Caco-2 (cell line): ENCODE results near the gene UGT1A5. TPM values are rescaled to one million over a fixed set of nuclear protein-coding genes. Genes with fewer than 3 reads are reported as not detected.
"Not testable (repeated sequence)": the region's sequence is repeated elsewhere in the genome, so short reads cannot be mapped to it uniquely, and the experiment has no call there.

Source experiments
- BruUV-seq: library from RNA; stranded (reverse); fragments of 400-500 nt; replicated peaks from 2 replicates; lab custom pipeline; 2021; lab: Mats Ljungman, UMichigan
- CTCF ChIA-PET: fragments of 300-600 bp; sonication (Branson Sonifier 250); formaldehyde crosslinking; loops from one replicate; lab custom pipeline; 2022; ENCODE audit warnings: antibody characterized with exemption; lab: Charles Lee
- POLR2A ChIA-PET: fragments of 300-600 bp; sonication (Branson Sonifier 250); formaldehyde crosslinking; loops from one replicate; lab custom pipeline; 2022; ENCODE audit warnings: antibody characterized with exemption; lab: Charles Lee
- DNase-seq, 2 experiments: peaks; one replicate each; pipeline versions ENCODE4 v3.0.0 to v3.0.0-alpha.2; 2020 to 2022
- H3K27me3 ChIP-seq: replicated peaks from 2 replicates; pipeline ENCODE4 v1.6.0; 2011; ENCODE audit warnings: low read length; ENCODE audit not compliant: control insufficient read depth, insufficient read depth
- H3K36me3 ChIP-seq: 2 replicates; pipeline ENCODE4 v1.5.1; 2011; ENCODE audit warnings: low read length; ENCODE audit not compliant: control insufficient read depth, insufficient read depth
- H3K4me1 ChIP-seq: fragments of 250-450 bp; sonication (Bioruptor Pico); 2 replicates; pipeline ENCODE4 v1.5.1; 2020; ENCODE audit warnings: mild to moderate bottlenecking
- H3K4me3 ChIP-seq: 2 replicates; pipeline ENCODE4 v1.5.1; 2011; ENCODE audit warnings: low read depth, mild to moderate bottlenecking, control low read depth, low read length
- H3K9me3 ChIP-seq: fragments of 250-450 bp; sonication (Bioruptor Pico); 2 replicates; pipeline ENCODE4 v1.5.1; 2020; ENCODE audit warnings: mild to moderate bottlenecking, moderate library complexity
- H3K27ac Mint-ChIP-seq: one replicate; pipeline ENCODE4 v1.8.0; 2022; ENCODE audit warnings: mixed read lengths; ENCODE audit not compliant: unreplicated experiment
- H3K27me3 Mint-ChIP-seq: one replicate; pipeline ENCODE4 v1.8.0; 2022; ENCODE audit warnings: mixed read lengths; ENCODE audit not compliant: insufficient read depth, unreplicated experiment
- H3K36me3 Mint-ChIP-seq: one replicate; pipeline ENCODE4 v1.8.0; 2022; ENCODE audit warnings: mild to moderate bottlenecking, mixed read lengths; ENCODE audit not compliant: insufficient read depth, unreplicated experiment
- H3K4me1 Mint-ChIP-seq: one replicate; pipeline ENCODE4 v1.8.0; 2022; ENCODE audit warnings: low read depth, mixed read lengths; ENCODE audit not compliant: unreplicated experiment
- H3K4me3 Mint-ChIP-seq: one replicate; pipeline ENCODE4 v1.8.0; 2022; ENCODE audit warnings: mild to moderate bottlenecking, moderate library complexity, mixed read lengths; ENCODE audit not compliant: unreplicated experiment
- H3K9me3 Mint-ChIP-seq: one replicate; pipeline ENCODE4 v1.8.0; 2022; ENCODE audit warnings: mixed read lengths; ENCODE audit not compliant: unreplicated experiment
- intact Hi-C: fragments of 100-400 bp; cut with micrococcal nuclease; formaldehyde crosslinking; loops from one replicate; pipeline ENCODE4 v1.10.0; 2022; ENCODE audit not compliant: unreplicated experiment
- total RNA-seq: library from RNA; stranded (reverse); gene quantifications from 2 replicates; pipeline ENCODE4 v1.2.3, GENCODE V29; 2022
- TF ChIP-seq, protein P1 (sequence below), 2 experiments: fragments of 200-600 bp in 1 of 2; IDR thresholded peaks; 1 replicate in 1 of 2; 2 replicates in 1 of 2; pipeline versions ENCODE4 v1.5.1 to v1.8.0; 2011 to 2022; ENCODE audit warnings: antibody characterized with exemption in 1 of 2, control low read depth in 1 of 2, inconsistent platforms in 1 of 2, low read depth in 1 of 2, low read length in 1 of 2, mild to moderate bottlenecking in 1 of 2, moderate library complexity in 1 of 2; ENCODE audit not compliant: insufficient read depth in 1 of 2, severe bottlenecking in 1 of 2, unreplicated experiment in 1 of 2

UGT1A5 gene
- total RNA-seq, 1 experiment from 2014 or later: 1.2 TPM

DNA sequence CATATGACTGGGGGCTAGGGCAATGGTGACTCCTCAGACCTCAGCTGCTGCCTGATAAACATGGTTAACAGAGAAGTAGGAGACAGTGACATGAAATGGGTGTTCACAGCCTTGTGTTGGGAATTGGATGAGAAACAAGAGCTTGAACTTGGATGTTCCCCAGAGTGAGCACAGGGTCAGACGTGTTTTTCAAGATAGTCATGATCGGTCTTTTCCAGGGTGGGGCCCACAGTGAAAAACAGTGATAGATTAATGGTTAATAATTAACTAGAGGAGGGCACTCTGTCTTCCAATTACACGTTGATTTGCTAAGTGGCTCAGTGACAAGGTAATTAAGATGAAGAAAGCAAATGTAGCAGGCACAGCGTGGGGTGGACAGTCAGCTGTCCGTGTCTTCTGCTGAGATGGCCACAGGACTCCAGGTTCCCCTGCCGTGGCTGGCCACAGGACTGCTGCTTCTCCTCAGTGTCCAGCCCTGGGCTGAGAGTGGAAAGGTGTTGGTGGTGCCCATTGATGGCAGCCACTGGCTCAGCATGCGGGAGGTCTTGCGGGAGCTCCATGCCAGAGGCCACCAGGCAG lies 16.1 kb downstream of the UGT1A5 start, which contains the start of gene UGT1A3:
TSS of gene UGT1A3 (plus strand) at position 320 of the 579 bp plus-strand sequence. CDS start at position 405, 85 bp downstream.
- H3K4me1 Mint-ChIP-seq: peaks cover 6% of the 10 kb centered on the region
- TF ChIP-seq, protein P1, sequence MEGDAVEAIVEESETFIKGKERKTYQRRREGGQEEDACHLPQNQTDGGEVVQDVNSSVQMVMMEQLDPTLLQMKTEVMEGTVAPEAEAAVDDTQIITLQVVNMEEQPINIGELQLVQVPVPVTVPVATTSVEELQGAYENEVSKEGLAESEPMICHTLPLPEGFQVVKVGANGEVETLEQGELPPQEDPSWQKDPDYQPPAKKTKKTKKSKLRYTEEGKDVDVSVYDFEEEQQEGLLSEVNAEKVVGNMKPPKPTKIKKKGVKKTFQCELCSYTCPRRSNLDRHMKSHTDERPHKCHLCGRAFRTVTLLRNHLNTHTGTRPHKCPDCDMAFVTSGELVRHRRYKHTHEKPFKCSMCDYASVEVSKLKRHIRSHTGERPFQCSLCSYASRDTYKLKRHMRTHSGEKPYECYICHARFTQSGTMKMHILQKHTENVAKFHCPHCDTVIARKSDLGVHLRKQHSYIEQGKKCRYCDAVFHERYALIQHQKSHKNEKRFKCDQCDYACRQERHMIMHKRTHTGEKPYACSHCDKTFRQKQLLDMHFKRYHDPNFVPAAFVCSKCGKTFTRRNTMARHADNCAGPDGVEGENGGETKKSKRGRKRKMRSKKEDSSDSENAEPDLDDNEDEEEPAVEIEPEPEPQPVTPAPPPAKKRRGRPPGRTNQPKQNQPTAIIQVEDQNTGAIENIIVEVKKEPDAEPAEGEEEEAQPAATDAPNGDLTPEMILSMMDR (IDR thresholded peaks at IDR 0.05; ENCODE audit: insufficient read depth in 1 of 2, low read depth in 1 of 2, low read length in 1 of 2, severe bottlenecking in 1 of 2, unreplicated experiment in 1 of 2): no peak
- peaks cover 6% of the 10 kb centered on the region for H3K36me3 Mint-ChIP-seq
- intact Hi-C loops: no loop called here
- H3K27me3 ChIP-seq: no peaks in the 10 kb centered on the region
- H3K4me3 Mint-ChIP-seq: no peak within 1 kb of the TSS
- CTCF ChIA-PET: no interaction called here
- H3K4me3 ChIP-seq: no peak within 1 kb of the TSS
- no peaks in the 10 kb centered on the region for H3K4me1 ChIP-seq
- POLR2A ChIA-PET: no interaction called here
- no peaks in the 10 kb centered on the region for H3K9me3 Mint-ChIP-seq
- DNase-seq: no peak
- no peaks in the 10 kb centered on the region for H3K36me3 ChIP-seq
- peak within 1 kb of the TSS; percentile 34 for H3K27ac Mint-ChIP-seq
- H3K27me3 Mint-ChIP-seq: no peaks in the 10 kb centered on the region
- no TSS peak for BruUV-seq
- H3K9me3 ChIP-seq: no peaks in the 10 kb centered on the region

DNA sequence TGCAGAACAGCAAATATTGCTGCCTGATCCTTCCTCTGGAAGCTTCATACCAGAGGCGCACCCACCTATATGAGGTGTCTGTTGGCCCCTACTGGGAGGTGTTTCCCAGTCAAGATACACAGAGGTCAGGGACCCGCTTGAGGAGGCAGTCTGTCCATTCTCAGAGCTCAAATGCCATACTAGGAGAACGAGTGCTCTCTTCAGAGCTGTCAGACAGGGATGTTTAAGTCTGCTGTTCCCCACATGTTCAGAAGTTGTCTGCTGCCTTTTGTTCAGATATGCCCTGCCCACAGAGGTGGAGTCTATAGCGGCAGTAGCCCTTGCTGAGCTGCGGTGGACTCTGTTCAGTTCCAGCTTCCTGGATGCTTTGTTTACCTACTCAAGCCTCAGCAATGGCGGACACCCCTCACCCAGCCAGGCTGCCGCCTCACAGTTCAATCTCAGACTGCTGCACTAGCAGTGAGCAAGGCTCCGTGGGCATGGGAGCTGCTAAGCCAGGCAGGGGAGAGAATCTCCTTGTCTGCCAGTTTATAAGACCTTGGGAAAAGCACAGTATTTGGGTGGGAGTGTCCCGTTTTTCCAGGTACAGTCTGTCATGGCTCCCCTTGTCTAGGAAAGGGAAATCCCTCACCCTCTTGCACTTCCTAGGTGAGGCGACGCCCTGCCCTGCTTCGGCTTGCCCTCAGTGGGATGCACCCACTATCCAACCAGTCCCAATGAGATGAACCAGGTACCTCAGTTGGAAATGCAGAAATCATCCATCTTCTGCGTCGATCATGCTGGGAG lies 24.4 kb downstream of the UGT1A5 start:
- H3K4me3 Mint-ChIP-seq, H3K27me3 Mint-ChIP-seq, CTCF ChIA-PET, H3K4me1 ChIP-seq, H3K27ac Mint-ChIP-seq, H3K4me3 ChIP-seq, POLR2A ChIA-PET, DNase-seq, BruUV-seq, H3K36me3 ChIP-seq, H3K27me3 ChIP-seq, H3K9me3 ChIP-seq, intact Hi-C loops: not testable (repeated sequence)
- Mint-ChIP-seq H3K36me3 (peaks cover 19% of the 10 kb centered on the region), H3K9me3 (peaks cover 15% of the 10 kb centered on the region), H3K4me1 (peaks cover 22% of the 10 kb centered on the region)

DNA sequence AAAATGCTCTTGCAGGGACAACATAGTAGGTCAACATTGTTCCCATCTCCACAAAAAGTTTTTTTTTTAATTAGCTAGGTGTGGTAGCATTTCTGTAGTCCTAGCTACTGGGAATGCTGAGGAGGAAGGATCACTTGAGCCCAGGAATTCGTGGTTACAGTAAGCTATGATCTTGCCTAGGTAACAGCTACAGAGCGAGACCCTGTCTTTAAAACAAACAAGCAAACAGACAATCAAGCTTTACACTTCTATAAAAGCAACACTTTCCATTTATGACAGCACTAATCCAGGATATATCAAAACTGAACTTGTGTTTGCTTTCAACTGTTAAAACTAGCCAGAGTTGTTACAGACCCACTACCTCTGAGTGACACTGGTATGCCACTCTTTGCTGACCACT lies 28.2 kb downstream of the UGT1A5 start:
- Mint-ChIP-seq H3K4me3 (no peak overlapping the region), H3K27ac (no peak overlapping the region), H3K4me1 (peaks cover 20% of the 10 kb centered on the region), H3K36me3 (peaks cover 19% of the 10 kb centered on the region), H3K9me3 (peaks cover 15% of the 10 kb centered on the region), H3K27me3 (no peaks in the 10 kb centered on the region)
- BruUV-seq: no TSS peak
- no peaks in the 10 kb centered on the region for H3K36me3 ChIP-seq
- H3K9me3 ChIP-seq: no peaks in the 10 kb centered on the region
- ChIA-PET CTCF (no interaction called here), POLR2A (no interaction called here)
- no peaks in the 10 kb centered on the region for H3K27me3 ChIP-seq
- TF ChIP-seq, protein P1 (IDR thresholded peaks at IDR 0.05; ENCODE audit: insufficient read depth in 1 of 2, low read depth in 1 of 2, low read length in 1 of 2, severe bottlenecking in 1 of 2, unreplicated experiment in 1 of 2): no peak
- no peaks in the 10 kb centered on the region for H3K4me1 ChIP-seq
- intact Hi-C loops: no loop called here
- DNase-seq: no peak
- H3K4me3 ChIP-seq: no peak overlapping the region
